ENCODE results near the gene FAM118A. TPM values are rescaled to one million over a fixed set of nuclear protein-coding genes. Genes with fewer than 3 reads are reported as not detected.

The FAM118A gene
- total and polyA plus RNA-seq, 2 of the 8 experiments (the other 6 are each of a cell fraction or from before 2014, with no cell fraction given): 8.5 to 18.6 TPM

DNA sequence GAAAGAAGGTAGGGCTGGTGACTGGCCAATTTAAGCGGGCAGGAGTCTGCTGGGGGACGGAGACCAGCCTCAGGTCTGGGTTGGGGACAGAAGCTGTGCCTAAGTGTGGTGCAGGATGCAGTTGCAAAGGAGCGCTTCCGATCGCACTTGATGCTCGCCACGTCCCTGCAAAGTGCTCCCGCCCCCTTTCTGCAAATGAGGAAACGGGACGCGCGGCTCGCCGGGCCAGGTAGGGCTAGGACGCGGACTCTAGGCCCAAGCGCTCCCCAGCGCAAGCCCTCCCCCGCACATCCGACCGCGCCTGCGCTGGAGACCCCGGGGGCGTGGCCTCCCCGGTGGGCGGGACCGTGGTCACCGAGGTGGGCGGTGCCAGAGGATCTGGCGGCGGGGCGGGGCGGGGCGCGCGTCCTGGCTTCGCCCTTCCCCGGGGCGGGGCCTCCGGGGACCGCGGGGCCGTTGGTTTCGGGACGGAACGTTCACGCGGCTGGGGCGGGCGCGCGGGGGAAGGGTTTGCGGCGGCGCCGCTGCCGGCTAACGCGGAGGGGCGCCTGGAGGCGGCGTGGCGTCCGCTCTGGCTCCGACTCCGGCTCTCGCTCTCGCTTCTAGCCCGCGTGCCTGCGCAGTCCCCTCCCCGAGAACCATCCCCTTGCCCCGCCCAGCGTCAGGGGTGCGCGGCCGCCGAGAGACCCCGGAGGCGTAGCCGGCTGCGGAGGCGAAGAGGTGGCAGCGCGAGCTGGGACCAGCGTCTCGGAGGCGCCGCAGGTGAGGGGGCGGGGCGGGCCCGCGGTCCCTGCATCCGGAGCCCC is at the start of gene FAM118A (continued):
- no peak for TF ChIP-seq CHD7 (IDR thresholded peaks at IDR 0.05; ENCODE audit: insufficient replicate concordance, low read length)
- peak; percentile 73 for TF ChIP-seq NRF1 (IDR thresholded peaks at IDR 0.05; ENCODE audit: low read depth, low read length)
- peak; percentile 29; the same call in 1 of the 2 replicates for TF ChIP-seq CREB1 (IDR thresholded peaks at IDR 0.05)
- TF ChIP-seq RFX5 (IDR thresholded peaks at IDR 0.05; ENCODE audit: borderline replicate concordance, low read depth, low read length): no peak
- TF ChIP-seq EP300 (IDR thresholded peaks at IDR 0.05; ENCODE audit: borderline replicate concordance in 1 of 2, low read depth in 2 of 2, low read length in 2 of 2): peak in 1 of 2 experiments; percentile 62; a peak in 1 of 3 replicates
- peak; percentile 77 for TF ChIP-seq ASH2L (IDR thresholded peaks at IDR 0.05; ENCODE audit: low read length)
- TF ChIP-seq HDAC6 (IDR thresholded peaks at IDR 0.05; ENCODE audit: low read depth, low read length): no peak
- TF ChIP-seq RXRA (IDR thresholded peaks at IDR 0.05; ENCODE audit: insufficient read depth, low read depth, low read length): no peak
- no peak; a peak in 1 of 4 replicates for TF ChIP-seq HDAC2 (IDR thresholded peaks at IDR 0.05; ENCODE audit: borderline replicate concordance in 1 of 2, low read depth in 2 of 2, low read length in 2 of 2)
